GM12873 (cell line): Measurements from ENCODE around the gene MN1.

Experiments
- TF ChIP-seq, protein P1 (sequence below): IDR thresholded peaks from 2 replicates; pipeline ENCODE4 v1.5.1; 2012; ENCODE audit warnings: low read depth, mild to moderate bottlenecking, moderate library complexity, low read length, control low read depth; ENCODE audit not compliant: insufficient read depth; ENCODE audit errors: missing control alignments

The MN1 gene

DNA sequence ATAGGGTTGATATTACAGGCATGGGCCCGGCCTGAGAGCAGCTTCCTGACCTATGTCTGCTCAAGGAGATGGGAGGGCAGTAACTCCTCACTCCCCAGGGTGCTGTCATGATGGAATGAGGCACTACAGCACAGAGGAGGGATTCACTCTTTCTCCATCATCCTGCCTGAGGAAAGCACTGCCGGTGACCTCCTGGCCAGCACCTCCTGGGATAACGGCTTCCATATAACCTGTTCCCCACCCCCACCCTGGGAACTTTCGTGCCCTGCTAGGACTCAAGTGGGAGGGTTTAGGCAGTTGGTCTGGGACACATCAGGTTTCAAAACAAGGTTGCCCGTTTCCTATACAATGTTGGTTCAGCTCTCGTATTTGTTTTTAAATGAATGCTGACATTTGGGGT is 42.7 kb upstream of the MN1 start:
- TF ChIP-seq, protein P1, sequence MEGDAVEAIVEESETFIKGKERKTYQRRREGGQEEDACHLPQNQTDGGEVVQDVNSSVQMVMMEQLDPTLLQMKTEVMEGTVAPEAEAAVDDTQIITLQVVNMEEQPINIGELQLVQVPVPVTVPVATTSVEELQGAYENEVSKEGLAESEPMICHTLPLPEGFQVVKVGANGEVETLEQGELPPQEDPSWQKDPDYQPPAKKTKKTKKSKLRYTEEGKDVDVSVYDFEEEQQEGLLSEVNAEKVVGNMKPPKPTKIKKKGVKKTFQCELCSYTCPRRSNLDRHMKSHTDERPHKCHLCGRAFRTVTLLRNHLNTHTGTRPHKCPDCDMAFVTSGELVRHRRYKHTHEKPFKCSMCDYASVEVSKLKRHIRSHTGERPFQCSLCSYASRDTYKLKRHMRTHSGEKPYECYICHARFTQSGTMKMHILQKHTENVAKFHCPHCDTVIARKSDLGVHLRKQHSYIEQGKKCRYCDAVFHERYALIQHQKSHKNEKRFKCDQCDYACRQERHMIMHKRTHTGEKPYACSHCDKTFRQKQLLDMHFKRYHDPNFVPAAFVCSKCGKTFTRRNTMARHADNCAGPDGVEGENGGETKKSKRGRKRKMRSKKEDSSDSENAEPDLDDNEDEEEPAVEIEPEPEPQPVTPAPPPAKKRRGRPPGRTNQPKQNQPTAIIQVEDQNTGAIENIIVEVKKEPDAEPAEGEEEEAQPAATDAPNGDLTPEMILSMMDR, result no peak

DNA sequence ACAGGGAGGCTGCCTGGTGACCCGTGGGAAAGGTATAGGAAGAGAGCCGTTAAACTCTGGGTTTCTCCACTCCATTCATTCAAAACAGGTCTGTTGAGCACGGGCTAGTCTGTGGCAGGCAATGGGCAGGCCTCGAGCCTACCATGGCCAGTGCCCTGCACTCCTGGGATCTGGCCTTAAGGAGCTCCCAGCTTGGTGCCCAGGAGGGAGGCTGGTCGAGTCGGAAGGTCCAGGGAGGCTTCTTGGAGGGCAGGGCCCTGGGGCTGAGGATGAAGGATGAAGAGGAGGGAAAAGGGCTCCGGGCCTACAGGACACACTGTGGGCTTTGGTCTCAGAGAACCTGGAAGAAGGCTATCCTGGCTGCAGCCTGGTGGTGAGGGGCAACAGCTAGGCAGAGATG is 41.9 kb upstream of the MN1 start:
- TF ChIP-seq, protein P1, result no peak

DNA sequence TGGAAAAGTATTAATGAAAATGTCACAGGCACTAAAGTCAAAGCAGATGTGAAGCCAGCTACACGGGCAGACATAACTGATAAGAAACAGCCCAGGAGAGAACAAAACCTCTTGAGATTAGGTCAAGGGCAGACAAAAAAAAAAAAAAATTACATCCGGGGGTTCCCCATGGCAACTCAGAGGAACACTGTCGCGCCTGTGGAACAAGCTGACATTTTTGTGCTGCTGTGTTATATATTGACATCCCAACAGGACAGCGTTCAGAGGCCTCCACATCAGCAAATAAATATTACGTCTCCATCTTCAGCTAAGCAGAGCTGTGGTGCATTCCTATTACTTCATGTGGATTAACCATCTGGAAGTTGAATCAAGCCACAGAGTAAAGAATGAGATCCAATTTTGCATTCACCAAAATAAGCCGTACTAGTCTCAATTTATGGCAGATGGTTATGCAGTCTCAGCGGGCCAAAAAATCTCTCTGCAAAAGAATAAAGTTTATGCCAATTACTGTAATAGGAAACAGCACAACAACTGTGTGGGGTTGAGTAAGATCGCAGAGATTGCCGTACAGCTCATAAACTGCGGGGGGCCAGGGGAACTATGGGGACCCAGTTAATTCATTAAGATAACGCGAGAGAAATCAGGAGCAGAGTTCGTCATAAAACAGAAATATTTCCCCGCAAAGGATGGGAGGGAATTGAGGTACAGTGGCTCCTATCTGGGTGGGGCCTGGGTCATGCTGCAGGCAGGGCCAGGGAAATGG is 41.3 kb upstream of the MN1 start:
- TF ChIP-seq, protein P1, result no peak

DNA sequence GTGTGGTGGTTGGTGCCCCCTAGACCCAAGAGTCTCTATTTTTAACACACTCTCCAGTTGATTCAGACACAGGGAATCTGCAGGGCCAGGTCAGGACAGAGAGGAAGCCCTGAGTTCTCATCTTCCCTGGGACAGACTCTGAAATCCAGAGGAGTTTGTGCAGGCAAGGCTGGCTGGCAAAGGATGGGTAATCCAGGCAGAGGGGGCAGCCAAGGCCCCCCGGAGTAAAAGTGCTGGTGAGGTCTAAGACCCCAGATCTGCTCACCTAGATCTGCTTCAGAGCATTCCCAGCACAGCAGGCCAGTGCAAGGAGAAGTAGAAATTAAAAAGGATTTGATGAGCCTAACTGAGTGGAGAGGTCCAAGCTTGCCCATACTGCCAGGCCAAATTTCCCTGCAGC is 40.6 kb upstream of the MN1 start:
- TF ChIP-seq, protein P1, result no peak

DNA sequence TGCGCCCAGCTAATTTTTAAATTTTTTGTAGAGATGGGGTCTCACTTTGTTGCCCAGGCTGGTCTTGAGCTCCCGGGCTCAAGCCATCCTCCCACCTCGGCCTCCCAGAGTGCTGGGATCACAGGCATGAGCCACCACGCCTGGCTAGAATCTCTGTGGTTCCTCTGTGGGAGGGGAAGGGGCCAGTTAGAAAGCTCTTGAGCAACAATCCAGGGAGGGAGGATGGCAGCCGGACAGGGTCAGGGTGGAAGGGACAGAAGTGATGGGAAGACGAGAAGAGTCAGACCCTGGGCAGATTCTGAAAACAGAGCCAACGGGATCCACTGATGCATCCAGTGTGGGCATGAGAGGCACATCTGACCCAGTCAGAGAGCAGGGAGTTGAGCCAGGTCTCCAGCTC is 38.9 kb upstream of the MN1 start:
- TF ChIP-seq, protein P1, result no peak

DNA sequence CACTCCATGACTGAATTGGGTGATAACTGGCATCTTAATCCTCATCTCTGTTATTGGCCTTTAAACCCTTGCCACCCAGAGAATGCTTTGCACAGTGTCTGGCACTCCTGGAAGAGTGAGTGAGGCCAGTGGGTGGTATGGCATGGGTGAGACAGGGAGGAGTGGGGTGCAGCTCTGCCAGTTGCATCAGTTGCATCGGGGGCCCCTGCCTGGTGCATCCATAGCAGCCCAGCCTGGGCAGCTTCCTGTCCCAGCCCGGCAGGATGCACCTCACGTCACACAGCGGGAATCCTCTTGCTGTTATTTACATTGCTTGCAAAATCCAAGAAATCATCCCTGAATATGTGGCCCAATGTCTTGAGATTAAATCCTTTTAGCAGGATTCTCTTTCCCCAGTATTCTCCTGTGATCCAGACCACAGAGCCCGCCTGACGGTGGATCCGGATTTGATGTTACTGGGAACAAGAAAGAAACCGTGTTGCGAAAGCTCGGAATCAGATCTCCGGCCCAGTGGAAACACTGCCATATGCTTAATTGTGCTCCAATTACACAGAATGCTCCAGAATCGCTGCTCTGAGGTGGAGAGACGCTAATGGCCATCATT is 37.6 kb upstream of the MN1 start:
- TF ChIP-seq, protein P1, result no peak

DNA sequence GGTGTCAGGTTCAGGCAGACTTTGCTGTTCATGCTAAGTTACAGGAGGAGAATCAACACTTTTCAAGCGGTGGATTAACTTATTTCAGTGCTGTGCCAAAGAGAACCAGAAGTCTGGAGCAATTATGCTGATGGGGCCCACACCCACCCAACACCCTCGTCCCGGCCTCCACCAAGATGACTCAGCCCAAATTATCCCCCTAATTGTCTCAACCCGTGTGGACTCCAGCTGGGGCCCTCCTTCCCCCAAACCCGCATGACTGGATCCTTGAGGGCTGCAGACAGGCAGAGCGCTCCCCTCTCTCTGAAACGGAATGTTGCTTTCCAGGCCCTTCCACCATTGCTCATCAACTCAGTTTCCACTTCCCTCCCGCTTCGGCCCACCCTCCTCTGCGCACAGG is 34.6 kb upstream of the MN1 start:
- TF ChIP-seq, protein P1, result no peak
